ENCODE data around the gene RYK.
"Not testable (repeated sequence)": the region's sequence is repeated elsewhere in the genome, so short reads cannot be mapped to it uniquely, and the experiment has no call there.

Gene RYK

DNA sequence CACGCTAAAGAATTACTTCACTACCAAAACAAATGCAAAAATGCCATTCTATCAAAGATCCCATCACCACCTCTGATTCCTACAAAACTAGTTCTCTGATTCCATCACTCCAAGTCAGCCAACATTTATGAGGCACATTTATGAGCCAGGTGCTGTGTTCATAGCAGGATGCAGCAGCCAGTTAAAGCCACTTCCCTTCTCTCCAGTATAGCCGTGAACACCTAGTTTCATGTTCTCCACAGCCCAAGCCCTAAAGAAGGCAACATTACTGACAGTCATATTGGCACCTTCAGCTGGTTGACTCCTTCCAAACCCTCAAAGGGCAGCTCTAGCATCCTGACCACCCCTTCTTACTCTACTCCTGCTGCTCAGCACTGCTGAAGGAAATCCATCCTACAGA lies 36.4 kb downstream of the RYK start:
- no peak for DNase-seq

DNA sequence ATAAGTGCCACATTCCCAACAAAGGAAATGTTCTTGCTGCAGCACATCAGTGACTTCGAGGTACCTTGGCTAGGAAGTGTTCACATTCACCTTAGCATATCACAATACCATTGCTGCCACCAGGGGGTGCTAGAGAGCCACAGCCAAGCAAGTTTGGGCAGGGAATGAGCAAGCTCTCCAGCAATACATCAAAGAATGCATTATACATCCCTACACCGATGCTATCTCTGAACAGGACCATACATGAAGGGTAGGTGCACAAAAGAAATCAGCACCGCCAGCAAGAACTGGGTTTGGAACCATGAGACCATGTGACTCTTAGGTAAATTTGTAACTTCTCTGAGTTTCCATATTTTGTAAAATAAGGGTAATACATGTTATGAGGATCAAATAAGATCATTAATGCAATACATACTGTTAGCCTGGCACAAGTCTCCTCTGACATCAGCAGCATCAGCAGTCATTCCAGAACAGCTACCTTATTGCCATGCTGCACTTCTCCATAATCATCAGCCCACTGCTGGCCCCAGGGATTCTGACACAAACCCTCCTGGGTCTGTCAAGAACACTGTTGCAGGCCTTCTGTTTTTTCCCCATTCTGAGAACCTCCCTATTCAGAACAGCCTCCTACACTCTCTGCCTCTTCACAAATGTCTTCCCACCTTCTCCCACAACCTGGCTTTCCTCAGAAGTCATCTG lies 37.5 kb downstream of the RYK start:
- DNase-seq = peak; percentile 81

DNA sequence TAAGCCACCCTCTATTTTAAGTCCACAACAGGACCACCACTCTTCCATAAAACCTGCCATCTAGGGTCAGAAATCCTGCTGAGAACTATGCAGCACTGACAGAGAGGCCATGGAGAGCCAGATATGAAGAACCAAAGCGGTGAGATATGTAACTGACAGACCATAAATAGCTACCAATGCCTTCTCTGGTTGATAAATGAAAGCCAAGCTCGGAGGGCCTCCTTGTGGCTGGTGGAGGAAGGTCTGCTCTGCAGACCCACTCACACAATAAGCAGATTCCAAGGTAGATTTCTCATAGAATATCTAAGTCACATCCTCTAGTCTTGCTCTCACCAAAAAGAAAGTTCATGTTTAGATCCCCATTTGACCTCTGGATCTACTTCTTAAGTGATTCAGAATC lies 38.9 kb downstream of the RYK start:
- no peak for DNase-seq

DNA sequence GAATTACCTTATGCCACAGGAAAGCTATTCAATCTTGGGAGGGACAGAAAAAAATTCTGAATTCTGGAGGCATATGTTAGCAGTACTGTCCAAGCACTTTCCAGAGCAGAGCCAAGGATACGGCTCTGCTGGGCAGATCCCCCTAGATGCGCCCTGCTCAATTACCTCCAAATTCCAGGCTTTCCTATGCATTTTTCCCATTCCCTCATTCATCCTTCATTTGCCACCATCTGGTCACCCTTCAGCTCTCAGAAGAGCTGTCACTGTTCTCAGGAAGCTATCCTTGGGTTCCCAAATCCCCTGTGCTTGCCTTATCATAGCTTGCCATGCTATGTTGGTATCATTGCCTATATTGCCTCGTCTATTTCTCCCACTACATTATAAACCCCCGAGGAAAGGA lies 45.2 kb downstream of the RYK start:
- DNase-seq = no peak

GRCh38 chr3:134201201-134202130 lies 49.2 kb downstream of the RYK start:
- no peak for DNase-seq

- not testable (repeated sequence) for DNase-seq
Observed at GRCh38 chr3:134199880-134200279, 50.8 kb downstream of the RYK start.

- DNase-seq = no peak
Observed at GRCh38 chr3:134199240-134199639, 51.4 kb downstream of the RYK start.

DNA sequence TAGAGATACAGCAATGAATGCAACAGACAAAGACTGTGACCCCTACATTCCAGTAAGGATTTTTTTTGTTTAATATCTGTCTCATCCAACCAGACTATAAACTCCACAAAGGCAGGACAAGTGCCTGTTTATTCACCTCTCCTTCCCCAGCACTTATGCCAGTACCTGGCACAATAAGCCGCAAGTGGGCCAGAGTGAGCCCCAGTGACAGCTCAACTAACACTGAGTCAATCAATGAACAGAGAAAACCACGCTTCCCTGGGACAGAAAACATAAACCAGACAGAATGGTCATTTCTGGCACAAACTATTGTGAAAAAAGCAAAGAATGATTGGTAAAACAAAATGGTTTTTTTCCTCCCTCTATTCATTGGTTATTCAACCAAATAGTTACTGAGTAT lies 52.2 kb downstream of the RYK start:
- no peak for DNase-seq

DNA sequence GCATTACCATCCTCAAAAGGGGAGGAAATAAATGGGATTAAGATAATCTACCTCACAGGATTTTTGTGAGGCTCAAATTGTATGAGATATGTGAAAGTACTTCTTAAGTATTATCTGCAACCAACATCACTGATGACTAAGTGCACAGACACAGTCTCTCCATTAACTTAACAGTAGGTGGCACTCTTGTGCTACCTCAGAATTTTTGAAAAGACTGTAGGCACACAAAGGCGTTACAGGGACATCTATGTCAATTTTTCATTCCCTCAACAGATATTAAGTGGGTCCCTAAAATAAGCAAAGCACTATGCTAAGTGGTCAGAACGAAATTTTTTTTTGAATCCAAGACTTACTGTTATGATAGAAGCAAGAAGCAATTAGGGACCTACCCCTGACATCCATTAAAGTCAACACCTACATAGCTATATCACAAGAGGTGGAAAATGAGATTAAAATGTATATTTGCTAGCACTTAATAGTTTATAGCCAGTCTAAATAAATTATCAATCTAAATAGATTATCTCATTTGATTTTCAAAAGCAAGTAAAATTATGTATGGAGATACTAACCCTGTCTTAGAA lies 52.9 kb downstream of the RYK start:
- peak; percentile 58 for DNase-seq

DNA sequence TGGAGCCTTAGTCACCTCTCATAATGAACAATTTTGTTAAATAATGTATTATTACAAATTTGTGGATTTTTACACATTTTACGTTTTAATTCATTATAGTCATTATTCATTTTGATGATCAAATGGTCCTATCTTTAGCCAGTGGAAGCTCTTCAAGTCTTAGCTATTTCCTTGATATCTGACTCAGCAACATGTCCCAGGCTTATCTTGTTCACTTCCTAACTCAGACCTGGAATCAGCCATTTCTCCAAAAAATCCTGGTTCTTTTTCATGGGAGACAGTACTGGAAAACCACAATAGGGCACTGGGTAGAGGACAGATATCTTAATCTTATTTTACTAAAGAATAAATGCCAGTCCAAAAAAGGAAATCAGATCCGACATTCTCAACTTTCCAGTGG lies 56.4 kb downstream of the RYK start:
- DNase-seq = no peak

DNA sequence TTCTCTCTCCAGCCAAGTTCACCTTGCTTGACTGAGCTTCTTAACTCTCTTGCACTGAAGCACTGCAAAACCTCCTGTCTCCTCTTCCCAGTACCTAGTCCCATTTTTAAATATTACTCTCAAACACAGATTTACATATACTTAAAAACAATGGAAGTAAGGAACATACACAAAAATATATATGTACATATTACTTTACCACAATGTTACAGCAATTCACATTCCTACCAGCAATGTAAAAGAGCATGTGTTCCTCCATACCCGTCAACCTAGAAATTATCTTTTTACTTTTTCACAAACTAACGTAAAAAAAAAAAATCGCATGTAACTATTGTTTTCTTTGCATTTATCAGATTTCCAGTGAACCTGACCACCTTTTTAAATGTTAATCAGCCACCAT lies 60.4 kb downstream of the RYK start:
- no peak for DNase-seq

GRCh38 chr3:134189849-134190248 lies 60.8 kb downstream of the RYK start:
- DNase-seq = no peak

GRCh38 chr3:134186391-134186790 lies 64.3 kb downstream of the RYK start:
- DNase-seq = no peak

DNA sequence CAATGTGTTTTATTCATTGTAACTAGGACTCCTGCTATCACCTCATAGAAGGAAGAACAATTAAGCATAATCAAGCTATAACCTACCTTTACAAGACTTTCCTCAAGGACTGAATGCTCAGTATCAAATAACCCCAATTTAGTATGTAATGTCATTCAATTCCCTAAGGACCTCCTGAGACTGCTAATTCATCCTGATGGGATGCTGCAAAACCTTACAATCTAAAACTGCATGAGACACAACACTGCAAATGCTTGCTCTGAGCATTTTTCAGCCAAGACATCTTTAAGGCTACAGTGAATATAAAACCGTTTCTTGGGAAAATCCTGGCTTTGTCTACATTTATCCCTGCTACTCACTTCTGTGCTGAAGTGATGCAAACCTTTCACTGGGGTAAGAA lies 69.9 kb downstream of the RYK start:
- no peak for DNase-seq

DNA sequence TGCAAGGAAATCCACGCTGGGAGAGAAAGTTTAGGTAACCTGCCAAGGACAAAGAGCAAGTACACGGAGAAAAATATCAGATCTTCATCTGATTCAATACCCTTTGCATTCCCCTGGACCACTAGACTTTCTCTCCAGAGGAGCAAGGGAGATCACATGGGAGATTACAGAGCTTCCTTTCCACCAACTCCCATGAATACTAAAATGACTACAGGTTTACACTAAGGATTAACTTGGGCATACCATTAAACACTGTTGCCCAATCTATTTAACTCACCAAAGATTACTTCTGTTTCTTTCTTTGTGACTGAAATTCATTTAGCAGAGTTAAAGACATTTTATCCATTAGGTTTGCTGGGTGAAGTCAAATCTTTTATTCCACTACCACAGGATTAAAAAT lies 71.2 kb downstream of the RYK start:
- DNase-seq = no peak

DNA sequence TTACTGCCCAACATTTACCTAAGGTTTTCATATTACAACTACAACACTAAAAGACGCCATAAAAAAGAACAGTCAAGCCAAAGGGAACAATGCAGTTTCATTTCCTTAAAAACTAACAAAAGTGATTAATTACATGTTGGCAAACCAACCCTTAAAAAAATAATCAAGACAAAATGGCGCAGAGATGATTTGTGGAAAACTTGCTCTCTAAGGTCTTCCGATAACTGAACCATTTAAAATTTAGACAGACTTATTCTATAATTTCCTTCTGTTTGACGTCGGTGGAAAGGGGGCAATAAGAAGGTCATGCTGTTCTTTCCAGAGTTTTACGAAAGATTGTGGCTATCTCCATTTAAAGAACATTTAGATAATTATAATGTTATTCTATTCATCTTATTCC lies 87.6 kb downstream of the RYK start:
- DNase-seq = no peak

DNA sequence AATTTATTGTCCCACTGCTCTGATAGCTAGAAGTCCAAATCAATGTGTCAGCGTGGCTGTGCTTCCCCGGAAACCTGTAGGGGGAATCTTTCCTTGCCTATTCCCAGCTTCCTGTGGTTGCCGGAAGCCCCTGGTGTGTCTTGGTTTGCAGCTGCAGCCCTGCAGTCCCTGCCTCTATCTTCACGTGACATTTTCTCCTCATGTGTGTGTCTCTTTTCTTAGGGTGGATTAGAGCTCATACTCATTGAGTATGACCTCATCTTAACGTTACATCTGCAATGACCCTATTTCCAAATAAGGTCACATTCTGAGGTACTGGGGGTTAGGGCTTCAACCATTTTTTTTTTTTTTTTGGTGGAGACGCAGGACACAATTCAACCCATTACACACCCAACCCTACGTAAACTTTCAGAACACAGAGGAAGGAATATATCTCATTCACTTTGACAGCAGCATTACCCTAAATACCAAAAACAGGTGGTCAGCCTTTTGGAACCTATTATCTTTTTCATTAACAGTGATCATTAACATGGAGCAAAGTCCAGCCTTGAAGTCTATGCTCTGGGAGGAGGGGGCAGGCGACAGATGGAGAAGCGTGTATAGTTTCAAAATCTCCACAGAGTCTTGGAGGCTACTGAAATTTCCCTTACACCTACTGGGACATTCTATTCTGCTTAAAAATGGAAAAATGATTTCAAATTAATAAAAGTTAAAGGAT lies 88.6 kb downstream of the RYK start:
- no peak for DNase-seq

- DNase-seq = no peak
Observed at GRCh38 chr3:134155446-134155845, 95.2 kb downstream of the RYK start.

GRCh38 chr3:134153761-134154160 lies 96.9 kb downstream of the RYK start:
- DNase-seq = no peak

GRCh38 chr3:134150476-134150875 lies 100.2 kb downstream of the RYK start:
- no peak for DNase-seq

DNA sequence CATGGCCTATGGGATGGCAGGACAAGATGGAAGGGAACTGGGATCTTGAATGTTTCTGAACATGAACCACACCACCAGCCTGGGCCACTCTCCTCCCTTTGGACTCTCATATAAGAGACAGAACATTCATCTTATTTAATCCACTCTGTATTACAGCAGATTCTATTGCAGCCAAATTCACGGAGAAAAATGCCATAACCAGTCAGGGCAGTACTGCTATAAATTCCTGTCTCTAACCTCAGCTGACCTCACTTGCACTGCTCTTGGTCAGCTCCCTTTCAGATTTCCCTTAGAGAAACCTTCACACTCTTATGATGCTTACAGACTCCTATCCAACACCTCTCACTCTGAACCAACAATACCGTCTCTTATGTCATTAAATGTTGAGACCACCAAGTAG lies 101.4 kb downstream of the RYK start:
- no peak for DNase-seq

GRCh38 chr3:134148534-134148933 lies 102.1 kb downstream of the RYK start:
- no peak for DNase-seq

DNA sequence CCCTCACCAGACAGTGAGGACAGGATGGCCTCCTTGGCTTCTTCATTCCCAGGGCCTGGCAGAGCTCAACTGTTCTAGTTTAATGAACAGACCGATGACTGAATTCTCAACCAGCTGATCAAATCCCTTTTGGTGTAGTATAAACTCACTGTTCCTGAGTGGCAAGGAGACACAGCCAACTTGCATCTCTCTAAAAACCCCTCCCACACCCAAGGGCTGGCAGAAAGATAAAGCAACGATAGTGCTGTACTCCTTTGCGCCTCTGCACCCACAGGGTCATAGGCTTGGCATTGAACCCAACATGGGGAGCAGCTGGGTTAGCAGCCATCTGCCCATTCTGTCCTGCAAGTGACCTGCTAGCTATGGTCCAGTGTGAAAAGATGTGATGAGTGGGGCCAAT lies 103.2 kb downstream of the RYK start:
- no peak for DNase-seq

Measured in CD4-positive, alpha-beta T cell treated with Interleukin-10 for 1 hour (primary cell).